ENCODE data around the gene CFAP206. TPM values are rescaled to one million over a fixed set of nuclear protein-coding genes. Genes with fewer than 3 reads are reported as not detected.

Gene CFAP206
- total and polyA plus RNA-seq, 10 of the 15 experiments (the other 5 are each of a cell fraction or from before 2014, with no cell fraction given) = 0.04 to 0.24 (median 0.09) TPM; not detected in 6

- ChIA-PET RAD21 (ENCODE audit: unreplicated experiment) (interaction anchor here (1.3 kb wide), 1 partner anchor 22 kb away, joined by 3 read pairs; no protein-coding TSS in a partner anchor), SMC1A (ENCODE audit: uncharacterized antibody, unreplicated experiment) (no interaction called here), POLR2A (no interaction called here), CTCF (no interaction called here)
- Histone ChIP-seq H3K27ac (ENCODE audit: control insufficient read depth, insufficient read depth) (no peak overlapping the region), H3K27me3 (replicated peaks in 1 of 2; ENCODE audit: control insufficient read depth in 2 of 2, insufficient read depth in 2 of 2, low read length in 1 of 2) (no peaks in the 10 kb centered on the region), H3K4me2 (ENCODE audit: control insufficient read depth, insufficient read depth) (no peak overlapping the region), H3K4me3 (no peak overlapping the region), H2AFZ (ENCODE audit: control insufficient read depth, low read depth, low read length) (no peak overlapping the region), H3K9ac (ENCODE audit: control insufficient read depth, insufficient read depth, low read length) (no peak overlapping the region), H3K9me3 (replicated peaks; ENCODE audit: control insufficient read depth, insufficient read depth, low read length) (no peaks in the 10 kb centered on the region; the same call in 2 of the 3 replicates), H3K79me2 (ENCODE audit: control insufficient read depth, insufficient read depth, low read length) (no peaks in the 10 kb centered on the region), H3K4me1 (ENCODE audit: control insufficient read depth, insufficient read depth, low read length) (no peaks in the 10 kb centered on the region), H3K36me3 (ENCODE audit: control insufficient read depth in 2 of 2, insufficient read depth in 2 of 2, low read length in 1 of 2) (no peaks in the 10 kb centered on the region; a peak in 1 of 4 replicates), H4K20me1 (ENCODE audit: control insufficient read depth, insufficient read depth) (no peaks in the 10 kb centered on the region)
- in situ Hi-C loops (cut with MboI) (no loop called here), intact Hi-C loops (cut with micrococcal nuclease; ENCODE audit: unreplicated experiment) (no loop called here)
- FAIRE-seq (no peak), ATAC-seq (no peak), DNase-seq (ENCODE audit: low read depth, low spot score) (no peak)
- TF ChIP-seq SMAD5 (IDR thresholded peaks at IDR 0.05; ENCODE audit: low read depth) (no peak), POLR2A (IDR thresholded peaks at IDR 0.05; ENCODE audit: low read depth, low read length) (no peak), EZH2 (IDR thresholded peaks at IDR 0.05; ENCODE audit: borderline replicate concordance, control insufficient read depth, low read depth, low read length) (no peak), PAX5 (IDR thresholded peaks at IDR 0.05; ENCODE audit: borderline replicate concordance, low read depth, low read length) (no peak), NR2C1 (IDR thresholded peaks at IDR 0.05) (no peak), STAT1 (conservative IDR thresholded peaks at IDR 0.05) (no peak), MLLT1 (IDR thresholded peaks at IDR 0.05) (no peak), SREBF2 (IDR thresholded peaks at IDR 0.05; ENCODE audit: low read length) (no peak)
- TF ChIP-seq, protein P1, sequence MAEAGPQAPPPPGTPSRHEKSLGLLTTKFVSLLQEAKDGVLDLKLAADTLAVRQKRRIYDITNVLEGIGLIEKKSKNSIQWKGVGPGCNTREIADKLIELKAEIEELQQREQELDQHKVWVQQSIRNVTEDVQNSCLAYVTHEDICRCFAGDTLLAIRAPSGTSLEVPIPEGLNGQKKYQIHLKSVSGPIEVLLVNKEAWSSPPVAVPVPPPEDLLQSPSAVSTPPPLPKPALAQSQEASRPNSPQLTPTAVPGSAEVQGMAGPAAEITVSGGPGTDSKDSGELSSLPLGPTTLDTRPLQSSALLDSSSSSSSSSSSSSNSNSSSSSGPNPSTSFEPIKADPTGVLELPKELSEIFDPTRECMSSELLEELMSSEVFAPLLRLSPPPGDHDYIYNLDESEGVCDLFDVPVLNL (IDR thresholded peaks at IDR 0.05; ENCODE audit: low read depth, low read length) = no peak
- TF ChIP-seq, protein P2, sequence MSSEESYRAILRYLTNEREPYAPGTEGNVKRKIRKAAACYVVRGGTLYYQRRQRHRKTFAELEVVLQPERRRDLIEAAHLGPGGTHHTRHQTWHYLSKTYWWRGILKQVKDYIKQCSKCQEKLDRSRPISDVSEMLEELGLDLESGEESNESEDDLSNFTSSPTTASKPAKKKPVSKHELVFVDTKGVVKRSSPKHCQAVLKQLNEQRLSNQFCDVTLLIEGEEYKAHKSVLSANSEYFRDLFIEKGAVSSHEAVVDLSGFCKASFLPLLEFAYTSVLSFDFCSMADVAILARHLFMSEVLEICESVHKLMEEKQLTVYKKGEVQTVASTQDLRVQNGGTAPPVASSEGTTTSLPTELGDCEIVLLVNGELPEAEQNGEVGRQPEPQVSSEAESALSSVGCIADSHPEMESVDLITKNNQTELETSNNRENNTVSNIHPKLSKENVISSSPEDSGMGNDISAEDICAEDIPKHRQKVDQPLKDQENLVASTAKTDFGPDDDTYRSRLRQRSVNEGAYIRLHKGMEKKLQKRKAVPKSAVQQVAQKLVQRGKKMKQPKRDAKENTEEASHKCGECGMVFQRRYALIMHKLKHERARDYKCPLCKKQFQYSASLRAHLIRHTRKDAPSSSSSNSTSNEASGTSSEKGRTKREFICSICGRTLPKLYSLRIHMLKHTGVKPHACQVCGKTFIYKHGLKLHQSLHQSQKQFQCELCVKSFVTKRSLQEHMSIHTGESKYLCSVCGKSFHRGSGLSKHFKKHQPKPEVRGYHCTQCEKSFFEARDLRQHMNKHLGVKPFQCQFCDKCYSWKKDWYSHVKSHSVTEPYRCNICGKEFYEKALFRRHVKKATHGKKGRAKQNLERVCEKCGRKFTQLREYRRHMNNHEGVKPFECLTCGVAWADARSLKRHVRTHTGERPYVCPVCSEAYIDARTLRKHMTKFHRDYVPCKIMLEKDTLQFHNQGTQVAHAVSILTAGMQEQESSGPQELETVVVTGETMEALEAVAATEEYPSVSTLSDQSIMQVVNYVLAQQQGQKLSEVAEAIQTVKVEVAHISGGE (CRISPR knock-in tag; IDR thresholded peaks at IDR 0.05) = no peak
- WGBS (ENCODE audit: insufficient coverage, insufficient replicate concordance, low lambda C conversion rate, missing lambda C conversion rate) = 77% methylated on average over 4 of the region's 4 CpGs
- no TSS peak for BruUV-seq (replicated peaks)
These were observed 74.6 kb downstream of the CFAP206 start for GRCh38 chr6:87482366-87482765.
